Vagina (tissue), 2 donors: ENCODE data around the gene INTS14. TPM values are rescaled to one million over a fixed set of nuclear protein-coding genes. Genes with fewer than 3 reads are reported as not detected.

Experiments used
- DNase-seq, 2 donors: peaks; one replicate each; pipeline ENCODE4 v3.0.0-alpha.2; 2017; ENCODE audit errors: extremely low spot score in 2 of 2
- H3K27ac ChIP-seq: fragments of 200-600 bp; sonication (generic); one replicate; pipeline ENCODE4 v1.5.1; 2019
- H3K27me3 ChIP-seq: fragments of 200-600 bp; sonication (generic); one replicate; pipeline ENCODE4 v1.5.1; 2019
- H3K36me3 ChIP-seq, 2 donors: fragments of 200-600 bp; sonication (generic); one replicate each; pipeline ENCODE4 v1.5.1; 2017 to 2019
- H3K4me1 ChIP-seq: fragments of 200-600 bp; sonication (generic); one replicate; pipeline ENCODE4 v1.5.1; 2019
- H3K4me3 ChIP-seq, 2 donors: fragments of 200-600 bp; sonication (generic); 1 replicate in 1 of 2; 2 replicates in 1 of 2; pipeline ENCODE4 v1.5.1; 2016 to 2019
- H3K9me3 ChIP-seq: fragments of 200-600 bp; sonication (generic); one replicate; pipeline ENCODE4 v1.5.1; 2019
- POLR2A ChIP-seq, 2 donors: fragments of 450-650 bp; IDR thresholded peaks; one replicate each; pipeline ENCODE4 v1.6.1; 2017; ENCODE audit warnings: antibody characterized with exemption in 2 of 2, mild to moderate bottlenecking in 2 of 2, moderate library complexity in 2 of 2
- POLR2AphosphoS5 ChIP-seq, 2 donors: sonication (generic); formaldehyde crosslinking; IDR thresholded peaks; one replicate each; pipeline ENCODE4 v1.9.0; 2017; ENCODE audit warnings: antibody characterized with exemption in 2 of 2, mild to moderate bottlenecking in 2 of 2, low read depth in 1 of 2; ENCODE audit not compliant: insufficient read depth in 1 of 2
- intact Hi-C: fragments of 100-400 bp; cut with DNase I; formaldehyde crosslinking; loops from one replicate; pipeline ENCODE4 v1.15.1; 2023
- total RNA-seq: library from RNA; depleted of rRNA; stranded (reverse); fragments of >200 nt; gene quantifications from one replicate; pipeline ENCODE4 v1.2.3, GENCODE V29; 2016
- TF ChIP-seq, protein P1 (sequence below), 3 experiments: fragments of 450-650 bp in 2 of 3; fragments of 200-600 bp in 1 of 3; sonication (generic) in 1 of 3; IDR thresholded peaks; one replicate each; pipeline ENCODE4 v1.5.1; 2017 to 2019; ENCODE audit warnings: antibody characterized with exemption in 3 of 3, mild to moderate bottlenecking in 2 of 3, moderate library complexity in 2 of 3

Gene INTS14
- total RNA-seq, 1 donor from 2014 or later = 28.0 TPM

DNA sequence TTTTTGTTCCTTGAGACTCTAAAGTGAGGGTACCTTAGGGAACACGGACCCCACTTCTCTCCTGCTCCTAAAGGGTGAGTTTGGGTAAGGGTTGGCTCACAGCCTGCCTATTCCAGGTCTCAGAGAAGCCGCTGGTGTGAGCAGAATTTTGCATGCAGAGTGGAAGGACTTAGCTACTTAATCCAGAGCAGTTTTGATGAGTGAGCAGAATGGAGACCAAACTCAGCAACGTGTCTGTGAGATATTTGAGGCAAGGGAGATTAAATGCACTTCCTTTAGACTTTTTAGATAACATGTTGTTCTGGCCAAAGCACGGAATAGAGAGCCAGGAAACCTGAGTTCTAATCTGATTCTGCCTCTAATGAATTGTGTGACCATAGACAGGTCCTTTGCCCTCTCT is 15.9 kb upstream of the INTS14 start:
- TF ChIP-seq POLR2A (IDR thresholded peaks at IDR 0.05) (no peak), POLR2AphosphoS5 (IDR thresholded peaks at IDR 0.05; ENCODE audit: insufficient read depth in 1 of 2, low read depth in 1 of 2) (no peak)
- TF ChIP-seq, protein P1, sequence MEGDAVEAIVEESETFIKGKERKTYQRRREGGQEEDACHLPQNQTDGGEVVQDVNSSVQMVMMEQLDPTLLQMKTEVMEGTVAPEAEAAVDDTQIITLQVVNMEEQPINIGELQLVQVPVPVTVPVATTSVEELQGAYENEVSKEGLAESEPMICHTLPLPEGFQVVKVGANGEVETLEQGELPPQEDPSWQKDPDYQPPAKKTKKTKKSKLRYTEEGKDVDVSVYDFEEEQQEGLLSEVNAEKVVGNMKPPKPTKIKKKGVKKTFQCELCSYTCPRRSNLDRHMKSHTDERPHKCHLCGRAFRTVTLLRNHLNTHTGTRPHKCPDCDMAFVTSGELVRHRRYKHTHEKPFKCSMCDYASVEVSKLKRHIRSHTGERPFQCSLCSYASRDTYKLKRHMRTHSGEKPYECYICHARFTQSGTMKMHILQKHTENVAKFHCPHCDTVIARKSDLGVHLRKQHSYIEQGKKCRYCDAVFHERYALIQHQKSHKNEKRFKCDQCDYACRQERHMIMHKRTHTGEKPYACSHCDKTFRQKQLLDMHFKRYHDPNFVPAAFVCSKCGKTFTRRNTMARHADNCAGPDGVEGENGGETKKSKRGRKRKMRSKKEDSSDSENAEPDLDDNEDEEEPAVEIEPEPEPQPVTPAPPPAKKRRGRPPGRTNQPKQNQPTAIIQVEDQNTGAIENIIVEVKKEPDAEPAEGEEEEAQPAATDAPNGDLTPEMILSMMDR (IDR thresholded peaks at IDR 0.05) = no peak
- no peaks in the 10 kb centered on the region for H3K27me3 ChIP-seq

DNA sequence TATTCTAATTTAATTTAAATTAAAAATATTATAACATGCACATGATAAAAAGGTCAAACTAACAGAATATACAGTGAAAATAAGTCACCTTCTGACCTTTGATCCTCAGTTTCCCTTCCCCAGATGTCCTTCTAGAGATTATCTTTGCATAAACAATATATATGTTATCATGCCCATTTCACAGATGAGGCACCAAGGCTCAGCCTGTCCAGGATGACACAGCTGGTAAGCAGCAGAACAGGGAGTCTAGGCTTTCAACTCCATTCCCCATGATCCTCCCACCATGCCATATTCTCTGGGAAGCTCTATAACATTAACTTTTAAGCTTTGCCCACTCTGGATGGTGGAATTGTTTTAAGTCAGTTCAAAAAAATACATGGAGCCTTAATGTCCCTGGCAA is 12.2 kb upstream of the INTS14 start:
- intact Hi-C loops = no loop called here
- Histone ChIP-seq H3K9me3 (no peaks in the 10 kb centered on the region), H3K27me3 (no peaks in the 10 kb centered on the region), H3K4me1 (no peaks in the 10 kb centered on the region), H3K4me3 (no peak overlapping the region), H3K27ac (no peak overlapping the region), H3K36me3 (no peaks in the 10 kb centered on the region)
- DNase-seq = no peak
- no peak for TF ChIP-seq POLR2AphosphoS5 (IDR thresholded peaks at IDR 0.05; ENCODE audit: insufficient read depth in 1 of 2, low read depth in 1 of 2)
- TF ChIP-seq, protein P1 (IDR thresholded peaks at IDR 0.05) = no peak

More for the DNA sequence above, 15.9 kb upstream of the INTS14 start:
- Histone ChIP-seq H3K4me1 (no peaks in the 10 kb centered on the region), H3K27ac (no peak overlapping the region), H3K36me3 (no peaks in the 10 kb centered on the region), H3K4me3 (no peak overlapping the region), H3K9me3 (no peaks in the 10 kb centered on the region)
- intact Hi-C loops = no loop called here
- no peak for DNase-seq

DNA sequence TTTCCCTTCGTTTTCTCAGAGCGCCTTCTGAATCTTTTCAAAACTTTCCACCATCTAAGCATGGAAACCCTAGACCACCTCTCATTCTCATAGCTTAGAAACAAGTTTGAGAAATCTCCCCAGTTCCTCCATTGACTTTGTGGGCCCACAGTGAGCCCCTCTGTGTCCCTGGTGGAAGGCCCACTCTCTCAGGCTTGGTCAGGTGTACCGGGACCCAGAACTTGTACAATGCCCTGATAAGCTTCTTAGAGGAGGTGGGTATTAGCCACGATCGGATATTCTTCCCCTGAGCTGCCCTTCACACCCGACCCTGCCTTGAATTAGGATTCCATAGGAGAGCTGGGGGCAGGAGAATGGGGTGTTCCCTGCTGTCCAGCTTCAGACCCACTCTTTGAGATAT is 10.7 kb upstream of the INTS14 start, which contains the start of gene SLC24A1:
Gene SLC24A1, plus strand, starts transcription at position 301 of the 400 bp plus-strand sequence. CDS start 2,143 bp downstream, outside the sequence.
- intact Hi-C loops = no loop called here
- DNase-seq = no peak

DNA sequence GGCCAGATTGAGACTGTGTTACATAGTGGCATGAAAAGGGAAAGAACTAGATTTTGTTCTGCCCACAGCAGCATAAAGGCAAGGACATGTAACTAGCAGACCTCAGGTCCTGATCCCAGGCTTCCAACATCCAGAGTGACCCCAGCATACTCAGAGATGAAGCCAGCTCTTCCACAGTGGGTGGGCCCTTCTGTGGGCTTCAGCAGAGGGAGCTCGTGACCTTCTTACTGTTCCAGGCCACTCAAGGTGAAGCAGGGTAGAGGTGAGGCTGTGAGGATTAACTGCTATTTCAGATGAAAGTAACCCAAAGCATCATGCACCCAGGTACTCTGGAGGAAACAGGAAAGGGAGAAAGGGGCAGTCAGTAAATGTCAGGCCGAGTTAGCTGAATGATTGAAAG is 9.9 kb upstream of the INTS14 start:
- no peak for DNase-seq
- Histone ChIP-seq H3K36me3 (no peaks in the 10 kb centered on the region), H3K27me3 (no peaks in the 10 kb centered on the region), H3K4me1 (no peaks in the 10 kb centered on the region), H3K4me3 (no peak overlapping the region), H3K27ac (no peak overlapping the region), H3K9me3 (no peaks in the 10 kb centered on the region)
- intact Hi-C loops = no loop called here
- TF ChIP-seq POLR2A (IDR thresholded peaks at IDR 0.05) (no peak), POLR2AphosphoS5 (IDR thresholded peaks at IDR 0.05; ENCODE audit: insufficient read depth in 1 of 2, low read depth in 1 of 2) (no peak)
- TF ChIP-seq, protein P1 (IDR thresholded peaks at IDR 0.05) = no peak

More for the DNA sequence above, 10.7 kb upstream of the INTS14 start, which contains the start of gene SLC24A1:
- H3K4me1 ChIP-seq = no peaks in the 10 kb centered on the region
- H3K27me3 ChIP-seq = no peaks in the 10 kb centered on the region
- no peak for TF ChIP-seq POLR2A (IDR thresholded peaks at IDR 0.05)
- TF ChIP-seq POLR2AphosphoS5 (IDR thresholded peaks at IDR 0.05; ENCODE audit: insufficient read depth in 1 of 2, low read depth in 1 of 2) = no peak
- TF ChIP-seq, protein P1 (IDR thresholded peaks at IDR 0.05) = no peak
- no peak within 1 kb of the TSS for H3K27ac ChIP-seq
- no peaks in the 10 kb centered on the region for H3K9me3 ChIP-seq
- H3K36me3 ChIP-seq = no peaks in the 10 kb centered on the region
- H3K4me3 ChIP-seq = no peak within 1 kb of the TSS

DNA sequence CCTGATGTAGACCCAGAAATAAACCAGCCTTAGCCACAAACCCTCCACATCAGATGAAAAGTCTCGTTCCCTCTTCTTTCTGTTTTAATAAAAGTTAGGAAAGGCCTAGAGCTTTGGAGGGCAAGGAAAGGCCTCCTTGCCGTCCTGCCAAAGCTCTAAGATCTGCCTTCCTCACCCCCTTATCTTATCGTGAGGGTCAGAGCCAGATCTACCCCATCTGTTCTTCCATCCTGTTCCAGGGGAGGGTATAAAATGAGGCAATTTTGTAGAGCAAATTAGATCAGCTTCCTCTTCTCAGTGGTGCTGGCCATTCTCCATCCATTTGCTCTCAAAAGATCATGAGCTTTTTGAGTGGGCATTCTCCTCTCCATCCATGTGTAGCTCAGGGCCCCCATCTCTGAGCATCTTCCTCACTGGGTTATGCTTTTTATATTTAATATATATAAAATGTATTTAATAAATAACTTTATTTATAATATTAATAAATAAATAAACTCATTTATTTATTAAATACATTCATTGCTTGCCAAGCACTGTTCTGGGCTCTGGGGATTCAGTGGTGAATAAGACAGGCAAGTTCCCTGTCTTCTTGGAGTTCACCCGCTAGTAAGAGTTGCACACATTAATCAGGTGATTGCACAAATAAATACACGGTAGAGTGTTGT is 8.8 kb upstream of the INTS14 start:
- Histone ChIP-seq H3K4me3 (no peak overlapping the region), H3K4me1 (no peaks in the 10 kb centered on the region), H3K9me3 (no peaks in the 10 kb centered on the region), H3K36me3 (no peaks in the 10 kb centered on the region), H3K27me3 (no peaks in the 10 kb centered on the region), H3K27ac (no peak overlapping the region)
- intact Hi-C loops = no loop called here
- no peak for DNase-seq
- TF ChIP-seq POLR2A (IDR thresholded peaks at IDR 0.05) = no peak
- TF ChIP-seq POLR2AphosphoS5 (IDR thresholded peaks at IDR 0.05; ENCODE audit: insufficient read depth in 1 of 2, low read depth in 1 of 2) = no peak
- TF ChIP-seq, protein P1 (IDR thresholded peaks at IDR 0.05) = no peak
